SU-DHL-6 (cell line): ENCODE results near the gene CAMK1D.

Source experiments
- CTCF ChIP-seq: fragments of 200-600 bp; sonication (generic); IDR thresholded peaks from one replicate; pipeline ENCODE4 v1.5.1; 2017; ENCODE audit warnings: antibody characterized with exemption, mild to moderate bottlenecking, low read length, moderate library complexity; ENCODE audit not compliant: insufficient read depth, poor library complexity, severe bottlenecking
- EZH2phosphoT487 ChIP-seq: fragments of 200-600 bp; sonication (generic), shearing (Covaris generic); conservative IDR thresholded peaks from 2 replicates; pipeline ENCODE4 v1.6.1; 2018; ENCODE audit warnings: mild to moderate bottlenecking, antibody characterized with exemption, low read length, moderate library complexity, mixed read lengths

GRCh38 chr10:12613136-12613535, 263.8 kb downstream of the CAMK1D start:
- TF ChIP-seq CTCF, result no peak
- no peak for TF ChIP-seq EZH2phosphoT487
